HepG2 (cell line): ENCODE measurements around the gene GARIN3. TPM values are rescaled to one million over a fixed set of nuclear protein-coding genes. Genes with fewer than 3 reads are reported as not detected.
A peak's percentile ranks its signal among the peaks of the same experiment; 100 is the strongest.

Experiments
- ATAC-seq: fragments of 200-7000 bp; cut with Tn5 transposase; 3 replicates; pipeline ENCODE4 v1.9.1; 2020; ENCODE audit warnings: mild to moderate bottlenecking, moderate library complexity
- BruUV-seq: library from RNA; stranded (reverse); fragments of 400-500 nt; replicated peaks from 2 replicates; lab custom pipeline; 2021; lab: Mats Ljungman, UMichigan
- CTCF ChIA-PET: fragments of 300-600 bp; formaldehyde crosslinking; extraction: SDS; loops from one replicate; lab custom pipeline; 2021; ENCODE audit warnings: low total read pairs, inconsistent platforms, low intra/inter-chr PET ratio; lab: Yijun Ruan, JAX
- POLR2A ChIA-PET: fragments of 350-600 bp; sonication (Branson Sonifier 250); formaldehyde crosslinking; loops from one replicate; lab custom pipeline; 2020; ENCODE audit warnings: antibody characterized with exemption, inconsistent platforms; lab: Yijun Ruan, JAX
- DNase-seq: peaks from one replicate; pipeline ENCODE4 v3.0.0-alpha.2; 2015; ENCODE audit warnings: low spot score
- FAIRE-seq: peaks from 3 replicates; lab custom pipeline; 2011; peaks lifted over from hg19 to GRCh38; lab: Jason Lieb, UNC
- H2AFZ ChIP-seq: one replicate; pipeline ENCODE4 v1.6.1; 2011; ENCODE audit warnings: low read length, inconsistent platforms
- H3K27ac ChIP-seq: fragments of 300-600 bp; 3 replicates; pipeline ENCODE4 v1.8.0; 2011; ENCODE audit warnings: mixed run types, mild to moderate bottlenecking, mixed read lengths, low read length, inconsistent platforms; ENCODE audit not compliant: insufficient read depth; ENCODE audit errors: extremely low read length
- H3K27me3 ChIP-seq, 2 experiments: fragments of 200-600 bp in 1 of 2; 2 replicates in 1 of 2; 3 replicates in 1 of 2; pipeline versions ENCODE4 v1.6.0 to v1.8.0; 2011; ENCODE audit warnings: low read length in 2 of 2, mild to moderate bottlenecking in 2 of 2, moderate library complexity in 2 of 2, inconsistent platforms in 1 of 2; ENCODE audit not compliant: insufficient read depth in 2 of 2, control insufficient read depth in 1 of 2
- H3K36me3 ChIP-seq, 2 experiments: fragments of 200-600 bp in 1 of 2; replicated peaks in 1 of 2; 2 replicates in 1 of 2; 3 replicates in 1 of 2; pipeline versions ENCODE4 v1.5.1 to v1.8.0; 2011; ENCODE audit warnings: low read length in 2 of 2, inconsistent platforms in 1 of 2; ENCODE audit not compliant: insufficient read depth in 2 of 2, control insufficient read depth in 1 of 2
- H3K4me1 ChIP-seq: 2 replicates; pipeline ENCODE4 v1.5.1; 2012; ENCODE audit warnings: low read length, inconsistent platforms; ENCODE audit not compliant: insufficient read depth
- H3K4me2 ChIP-seq: 2 replicates; pipeline ENCODE4 v1.6.0; 2011; ENCODE audit warnings: low read depth, low read length, inconsistent platforms
- H3K4me3 ChIP-seq, 3 experiments: fragments of 200-600 bp in 1 of 3; sonication (generic), shearing (Covaris generic) in 1 of 3; replicated peaks in 1 of 3; 2 replicates each; pipeline ENCODE4 v1.5.1; 2011 to 2016; ENCODE audit warnings: low read length in 3 of 3, inconsistent platforms in 2 of 3, low read depth in 2 of 3, mild to moderate bottlenecking in 2 of 3, control low read depth in 1 of 3, mixed read lengths in 1 of 3; ENCODE audit not compliant: insufficient read depth in 1 of 3
- H3K79me2 ChIP-seq: one replicate; pipeline ENCODE4 v1.6.1; 2011; ENCODE audit warnings: low read length, inconsistent platforms; ENCODE audit not compliant: insufficient read depth
- H3K9ac ChIP-seq: 2 replicates; pipeline ENCODE4 v1.6.0; 2011; ENCODE audit warnings: mild to moderate bottlenecking, low read depth, low read length, inconsistent platforms; ENCODE audit not compliant: insufficient read depth
- H3K9me3 ChIP-seq: 2 replicates; pipeline ENCODE4 v1.5.1; 2012; ENCODE audit warnings: mild to moderate bottlenecking, low read length
- H4K20me1 ChIP-seq: 2 replicates; pipeline ENCODE4 v1.6.0; 2011; ENCODE audit warnings: inconsistent platforms, mild to moderate bottlenecking, low read length, moderate library complexity; ENCODE audit not compliant: insufficient read depth
- MAZ ChIP-seq, 2 experiments: sonication (generic) in 1 of 2; formaldehyde crosslinking in 1 of 2; IDR thresholded peaks; 2 replicates each; pipeline versions ENCODE4 v1.5.0 to v1.6.1; 2012 to 2020; ENCODE audit warnings: low read depth in 2 of 2, mild to moderate bottlenecking in 2 of 2, borderline replicate concordance in 1 of 2, improper control_type of control experiment in 1 of 2, low read length in 1 of 2, missing genetic modification reagents in 1 of 2, moderate library complexity in 1 of 2
- RAD21 ChIP-seq: fragments of 450-650 bp; formaldehyde crosslinking; IDR thresholded peaks from 2 replicates; pipeline ENCODE4 v1.5.0; 2020; ENCODE audit warnings: mild to moderate bottlenecking
- SKI ChIP-seq: fragments of 450-650 bp; IDR thresholded peaks from one replicate; pipeline ENCODE4 v1.6.1; 2018; ENCODE audit warnings: mild to moderate bottlenecking; ENCODE audit not compliant: partially characterized antibody
- SMAD3 ChIP-seq: sonication (generic); formaldehyde crosslinking; IDR thresholded peaks from 2 replicates; pipeline ENCODE4 v1.4.0; 2020; ENCODE audit warnings: missing genetic modification reagents
- SMC3 ChIP-seq: IDR thresholded peaks from 2 replicates; pipeline ENCODE4 v1.6.1; 2011; ENCODE audit warnings: low read length, improper control_type of control experiment
- STAG1 ChIP-seq: sonication (generic); formaldehyde crosslinking; IDR thresholded peaks from 2 replicates; pipeline ENCODE4 v1.4.0; 2020; ENCODE audit warnings: missing genetic modification reagents
- TEAD3 ChIP-seq: optimal IDR thresholded peaks from 2 replicates; pipeline ENCODE3; 2016; ENCODE audit warnings: borderline replicate concordance
- ZNF7 ChIP-seq: IDR thresholded peaks from 2 replicates; pipeline ENCODE4 v1.6.1; 2016; ENCODE audit warnings: missing biosample characterization, missing genetic modification reagents
- WGBS: methylation state at CpG from one replicate; pipeline ENCODE4 v1.1.6; 2017; ENCODE audit warnings: low lambda C conversion rate; 5-methylcytosine and 5-hydroxymethylcytosine counted together
- in situ Hi-C: cut with HindIII; loops from 2 replicates; pipeline ENCODE4 v1.10.0; 2017; ENCODE audit warnings: low pct_unique_long_range_greater_than_20kb; ENCODE audit not compliant: extremely low pct_ligation_motif_present
- intact Hi-C: fragments of 100-400 bp; cut with micrococcal nuclease; formaldehyde crosslinking; loops from one replicate; pipeline ENCODE4 v1.10.0; 2022; ENCODE audit not compliant: unreplicated experiment
- polyA plus RNA-seq, 8 experiments: library from polyadenylated mRNA; depleted of rRNA in 3 of 8; stranded (reverse) in 7 of 8; unstranded in 1 of 8; fragments of >200 nt; fragmentation: Illumina TruSeq in 4 of 8; extraction: Trizol in 4 of 8; gene quantifications; 2 replicates each; pipeline versions ENCODE4 v1.2.1 to v1.2.3, GENCODE V29; 2011 to 2016; ENCODE audit warnings: low read depth in 4 of 8, missing spikeins in 1 of 8, mixed read lengths in 1 of 8; ENCODE audit not compliant: insufficient read depth in 1 of 8
- total RNA-seq, 5 experiments: library from RNA; depleted of rRNA; stranded (reverse); fragments of >200 nt; fragmentation: Illumina TruSeq; extraction: Trizol; gene quantifications; 2 replicates each; pipeline ENCODE4 v1.2.3, GENCODE V29; 2016; ENCODE audit warnings: low read depth in 1 of 5
- TF ChIP-seq, protein P1 (sequence below): sonication (generic); formaldehyde crosslinking; IDR thresholded peaks from 2 replicates; pipeline ENCODE4 v1.4.0; 2020; ENCODE audit warnings: missing genetic modification reagents, borderline replicate concordance
- TF ChIP-seq, protein P2 (sequence below): sonication (generic); formaldehyde crosslinking; IDR thresholded peaks from 2 replicates; pipeline ENCODE4 v1.5.0; 2020; ENCODE audit warnings: mild to moderate bottlenecking, missing genetic modification reagents, moderate library complexity

GARIN3 gene
- total and polyA plus RNA-seq, 2 of the 13 experiments (the other 11 are each of a cell fraction or from before 2014, with no cell fraction given), result not detected

DNA sequence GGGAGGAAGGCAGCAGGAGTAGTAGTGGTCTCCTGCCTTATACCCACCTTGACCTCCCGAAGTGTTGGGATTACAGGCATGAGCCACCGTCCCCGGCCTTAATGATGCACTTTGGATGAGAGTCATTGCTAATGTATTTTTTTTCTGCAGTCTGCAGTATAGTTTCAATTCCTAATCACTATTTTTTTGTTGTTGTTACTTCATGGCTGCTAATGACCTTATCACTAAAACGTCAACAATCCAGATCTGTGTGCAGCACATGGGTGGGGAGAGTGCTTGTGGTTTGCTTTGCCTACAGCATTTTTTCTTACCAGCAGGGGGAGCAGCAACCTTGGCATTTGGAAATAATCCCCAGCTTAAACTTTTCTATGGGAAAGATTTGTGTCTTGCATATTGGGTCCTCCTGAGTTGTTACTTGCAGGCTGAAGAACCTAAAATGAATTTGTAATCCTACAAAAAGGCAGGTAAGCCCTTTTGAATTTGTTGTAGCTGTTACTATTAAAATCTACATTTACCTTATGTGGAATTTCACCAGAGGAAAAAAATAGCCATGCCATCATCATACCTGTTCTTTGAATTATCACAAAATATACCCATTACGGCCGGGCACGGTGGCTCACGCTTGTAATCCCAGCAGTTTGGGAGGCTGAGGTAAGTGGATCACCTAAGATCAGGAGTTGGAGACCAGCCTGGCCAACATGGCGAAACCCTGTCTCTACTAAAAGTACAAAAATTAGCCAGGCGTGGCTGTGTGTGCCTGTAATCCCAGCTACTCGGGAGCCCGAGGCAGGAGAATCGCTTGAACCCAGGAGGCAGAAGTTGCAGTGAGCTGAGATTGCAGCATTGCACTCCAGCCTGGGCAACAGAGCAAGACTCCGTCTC, 17.1 kb downstream of the GARIN3 start:
- Histone ChIP-seq H3K4me1 (no peaks in the 10 kb centered on the region), H3K9ac (no peak overlapping the region), H3K27me3 (0 out of 5 replicates have a peak, but pooled peaks cover 0 to 3% of the 10 kb centered on the region in 2 experiments), H3K36me3 (no peaks in the 10 kb centered on the region), H3K4me3 (no peak overlapping the region), H3K79me2 (no peaks in the 10 kb centered on the region), H3K27ac (no peak overlapping the region), H2AFZ (no peak overlapping the region), H3K9me3 (no peaks in the 10 kb centered on the region), H4K20me1 (no peaks in the 10 kb centered on the region), H3K4me2 (no peak overlapping the region)
- in situ Hi-C loops (loop anchor here (10.0 to 25.0 kb wide), 4 partner anchors 166 to 1212 kb away; no protein-coding TSS in a partner anchor), intact Hi-C loops (loop anchor here (2.0 to 5.0 kb wide), 2 partner anchors 164 to 568 kb away; no protein-coding TSS in a partner anchor)
- 38% methylated on average over 12 of the region's 14 CpGs for WGBS
- peak; percentile 48 for FAIRE-seq
- TF ChIP-seq SMAD3 (CRISPR knock-in tag), result 0 out of 2 replicates have a peak, but pooled peaks have one; percentile 47
- TF ChIP-seq ZNF7, result peak; percentile 74
- no peak for TF ChIP-seq MAZ (IDR thresholded peaks at IDR 0.05; ENCODE audit: borderline replicate concordance, low read depth, low read length)
- no peak for TF ChIP-seq MAZ (CRISPR knock-in tag; IDR thresholded peaks at IDR 0.05; ENCODE audit: low read depth)
- TF ChIP-seq RAD21 (CRISPR knock-in tag), result peak; percentile 17; the same call in 1 of the 2 replicates
- TF ChIP-seq, protein P1, sequence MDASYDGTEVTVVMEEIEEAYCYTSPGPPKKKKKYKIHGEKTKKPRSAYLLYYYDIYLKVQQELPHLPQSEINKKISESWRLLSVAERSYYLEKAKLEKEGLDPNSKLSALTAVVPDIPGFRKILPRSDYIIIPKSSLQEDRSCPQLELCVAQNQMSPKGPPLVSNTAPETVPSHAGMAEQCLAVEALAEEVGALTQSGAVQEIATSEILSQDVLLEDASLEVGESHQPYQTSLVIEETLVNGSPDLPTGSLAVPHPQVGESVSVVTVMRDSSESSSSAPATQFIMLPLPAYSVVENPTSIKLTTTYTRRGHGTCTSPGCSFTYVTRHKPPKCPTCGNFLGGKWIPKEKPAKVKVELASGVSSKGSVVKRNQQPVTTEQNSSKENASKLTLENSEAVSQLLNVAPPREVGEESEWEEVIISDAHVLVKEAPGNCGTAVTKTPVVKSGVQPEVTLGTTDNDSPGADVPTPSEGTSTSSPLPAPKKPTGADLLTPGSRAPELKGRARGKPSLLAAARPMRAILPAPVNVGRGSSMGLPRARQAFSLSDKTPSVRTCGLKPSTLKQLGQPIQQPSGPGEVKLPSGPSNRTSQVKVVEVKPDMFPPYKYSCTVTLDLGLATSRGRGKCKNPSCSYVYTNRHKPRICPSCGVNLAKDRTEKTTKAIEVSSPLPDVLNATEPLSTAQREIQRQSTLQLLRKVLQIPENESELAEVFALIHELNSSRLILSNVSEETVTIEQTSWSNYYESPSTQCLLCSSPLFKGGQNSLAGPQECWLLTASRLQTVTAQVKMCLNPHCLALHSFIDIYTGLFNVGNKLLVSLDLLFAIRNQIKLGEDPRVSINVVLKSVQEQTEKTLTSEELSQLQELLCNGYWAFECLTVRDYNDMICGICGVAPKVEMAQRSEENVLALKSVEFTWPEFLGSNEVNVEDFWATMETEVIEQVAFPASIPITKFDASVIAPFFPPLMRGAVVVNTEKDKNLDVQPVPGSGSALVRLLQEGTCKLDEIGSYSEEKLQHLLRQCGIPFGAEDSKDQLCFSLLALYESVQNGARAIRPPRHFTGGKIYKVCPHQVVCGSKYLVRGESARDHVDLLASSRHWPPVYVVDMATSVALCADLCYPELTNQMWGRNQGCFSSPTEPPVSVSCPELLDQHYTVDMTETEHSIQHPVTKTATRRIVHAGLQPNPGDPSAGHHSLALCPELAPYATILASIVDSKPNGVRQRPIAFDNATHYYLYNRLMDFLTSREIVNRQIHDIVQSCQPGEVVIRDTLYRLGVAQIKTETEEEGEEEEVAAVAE (CRISPR knock-in tag), result no peak
- peak; percentile 48 for TF ChIP-seq TEAD3 (CRISPR knock-in tag)
- peak; percentile 67 for TF ChIP-seq STAG1 (CRISPR knock-in tag)
- TF ChIP-seq SMC3, result peak; percentile 67; the same call in 1 of the 2 replicates
- TF ChIP-seq, protein P2, sequence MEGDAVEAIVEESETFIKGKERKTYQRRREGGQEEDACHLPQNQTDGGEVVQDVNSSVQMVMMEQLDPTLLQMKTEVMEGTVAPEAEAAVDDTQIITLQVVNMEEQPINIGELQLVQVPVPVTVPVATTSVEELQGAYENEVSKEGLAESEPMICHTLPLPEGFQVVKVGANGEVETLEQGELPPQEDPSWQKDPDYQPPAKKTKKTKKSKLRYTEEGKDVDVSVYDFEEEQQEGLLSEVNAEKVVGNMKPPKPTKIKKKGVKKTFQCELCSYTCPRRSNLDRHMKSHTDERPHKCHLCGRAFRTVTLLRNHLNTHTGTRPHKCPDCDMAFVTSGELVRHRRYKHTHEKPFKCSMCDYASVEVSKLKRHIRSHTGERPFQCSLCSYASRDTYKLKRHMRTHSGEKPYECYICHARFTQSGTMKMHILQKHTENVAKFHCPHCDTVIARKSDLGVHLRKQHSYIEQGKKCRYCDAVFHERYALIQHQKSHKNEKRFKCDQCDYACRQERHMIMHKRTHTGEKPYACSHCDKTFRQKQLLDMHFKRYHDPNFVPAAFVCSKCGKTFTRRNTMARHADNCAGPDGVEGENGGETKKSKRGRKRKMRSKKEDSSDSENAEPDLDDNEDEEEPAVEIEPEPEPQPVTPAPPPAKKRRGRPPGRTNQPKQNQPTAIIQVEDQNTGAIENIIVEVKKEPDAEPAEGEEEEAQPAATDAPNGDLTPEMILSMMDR (CRISPR knock-in tag), result peak; percentile 82
- no peak for TF ChIP-seq SKI
- no TSS peak for BruUV-seq
- ChIA-PET CTCF (interaction anchor here (1.3 kb wide), 1 partner anchor 163 kb away, joined by 5 read pairs; no protein-coding TSS in a partner anchor), POLR2A (no interaction called here)
- DNase-seq, result peak; percentile 47
- peak; percentile 92 for ATAC-seq
